SU-DHL-6 (cell line): ENCODE measurements around the gene CNTNAP5.

ENCODE experiments used
- EZH2phosphoT487 ChIP-seq: fragments of 200-600 bp; sonication (generic), shearing (Covaris generic); conservative IDR thresholded peaks from 2 replicates; pipeline ENCODE4 v1.6.1; 2018; ENCODE audit warnings: mild to moderate bottlenecking, antibody characterized with exemption, low read length, moderate library complexity, mixed read lengths
- TF ChIP-seq, protein P1 (sequence below): fragments of 200-600 bp; sonication (generic); IDR thresholded peaks from one replicate; pipeline ENCODE4 v1.5.1; 2017; ENCODE audit warnings: antibody characterized with exemption, mild to moderate bottlenecking, low read length, moderate library complexity; ENCODE audit not compliant: insufficient read depth, poor library complexity, severe bottlenecking

DNA sequence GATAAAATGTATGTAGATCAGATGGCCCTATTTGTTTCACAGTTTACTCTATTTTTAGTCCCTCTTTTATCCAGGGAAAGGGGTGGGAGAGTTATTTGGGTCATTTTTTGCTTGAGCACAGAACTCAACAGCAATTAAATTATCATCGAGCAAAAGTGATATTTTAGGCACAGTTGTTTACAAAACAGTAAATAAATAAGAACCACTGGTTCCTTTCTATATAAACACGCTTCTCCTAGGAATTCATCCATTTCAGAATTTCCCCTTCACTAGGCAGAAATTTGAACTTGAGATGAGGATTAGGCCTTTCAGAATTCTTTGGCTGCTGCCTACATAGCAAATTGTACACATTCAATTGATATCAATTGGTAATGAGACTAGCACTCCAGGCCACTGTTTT lies 812.4 kb downstream of the CNTNAP5 start:
- TF ChIP-seq, protein P1, sequence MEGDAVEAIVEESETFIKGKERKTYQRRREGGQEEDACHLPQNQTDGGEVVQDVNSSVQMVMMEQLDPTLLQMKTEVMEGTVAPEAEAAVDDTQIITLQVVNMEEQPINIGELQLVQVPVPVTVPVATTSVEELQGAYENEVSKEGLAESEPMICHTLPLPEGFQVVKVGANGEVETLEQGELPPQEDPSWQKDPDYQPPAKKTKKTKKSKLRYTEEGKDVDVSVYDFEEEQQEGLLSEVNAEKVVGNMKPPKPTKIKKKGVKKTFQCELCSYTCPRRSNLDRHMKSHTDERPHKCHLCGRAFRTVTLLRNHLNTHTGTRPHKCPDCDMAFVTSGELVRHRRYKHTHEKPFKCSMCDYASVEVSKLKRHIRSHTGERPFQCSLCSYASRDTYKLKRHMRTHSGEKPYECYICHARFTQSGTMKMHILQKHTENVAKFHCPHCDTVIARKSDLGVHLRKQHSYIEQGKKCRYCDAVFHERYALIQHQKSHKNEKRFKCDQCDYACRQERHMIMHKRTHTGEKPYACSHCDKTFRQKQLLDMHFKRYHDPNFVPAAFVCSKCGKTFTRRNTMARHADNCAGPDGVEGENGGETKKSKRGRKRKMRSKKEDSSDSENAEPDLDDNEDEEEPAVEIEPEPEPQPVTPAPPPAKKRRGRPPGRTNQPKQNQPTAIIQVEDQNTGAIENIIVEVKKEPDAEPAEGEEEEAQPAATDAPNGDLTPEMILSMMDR: no peak
- TF ChIP-seq EZH2phosphoT487: no peak
